Endothelial cell of umbilical vein (primary cell): Measurements from ENCODE around the gene PARD3B.

ENCODE experiments used
- EZH2 ChIP-seq: IDR thresholded peaks from 2 replicates; pipeline ENCODE4 v1.6.1; 2012; ENCODE audit warnings: borderline replicate concordance, low read depth, mild to moderate bottlenecking, moderate library complexity, low read length, inconsistent platforms; ENCODE audit not compliant: severe bottlenecking
- POLR2A ChIP-seq: IDR thresholded peaks from 2 replicates; pipeline ENCODE4 v1.6.1; 2012; ENCODE audit warnings: low read depth, mild to moderate bottlenecking, control low read depth, low read length
- POLR2AphosphoS5 ChIP-seq: IDR thresholded peaks from 2 replicates; pipeline ENCODE4 v1.6.1; 2012; ENCODE audit warnings: low read depth, mild to moderate bottlenecking, control low read depth, low read length, moderate library complexity; ENCODE audit not compliant: insufficient read depth
- TF ChIP-seq, protein P1 (sequence below), 2 donors: IDR thresholded peaks; 1 replicate in 1 of 2; 2 replicates in 1 of 2; pipeline ENCODE4 v1.5.1; 2011; ENCODE audit warnings: low read length in 2 of 2, mild to moderate bottlenecking in 2 of 2, moderate library complexity in 2 of 2, control low read depth in 1 of 2, inconsistent platforms in 1 of 2, low read depth in 1 of 2; ENCODE audit not compliant: insufficient read depth in 1 of 2; ENCODE audit errors: extremely low read depth in 1 of 2

DNA sequence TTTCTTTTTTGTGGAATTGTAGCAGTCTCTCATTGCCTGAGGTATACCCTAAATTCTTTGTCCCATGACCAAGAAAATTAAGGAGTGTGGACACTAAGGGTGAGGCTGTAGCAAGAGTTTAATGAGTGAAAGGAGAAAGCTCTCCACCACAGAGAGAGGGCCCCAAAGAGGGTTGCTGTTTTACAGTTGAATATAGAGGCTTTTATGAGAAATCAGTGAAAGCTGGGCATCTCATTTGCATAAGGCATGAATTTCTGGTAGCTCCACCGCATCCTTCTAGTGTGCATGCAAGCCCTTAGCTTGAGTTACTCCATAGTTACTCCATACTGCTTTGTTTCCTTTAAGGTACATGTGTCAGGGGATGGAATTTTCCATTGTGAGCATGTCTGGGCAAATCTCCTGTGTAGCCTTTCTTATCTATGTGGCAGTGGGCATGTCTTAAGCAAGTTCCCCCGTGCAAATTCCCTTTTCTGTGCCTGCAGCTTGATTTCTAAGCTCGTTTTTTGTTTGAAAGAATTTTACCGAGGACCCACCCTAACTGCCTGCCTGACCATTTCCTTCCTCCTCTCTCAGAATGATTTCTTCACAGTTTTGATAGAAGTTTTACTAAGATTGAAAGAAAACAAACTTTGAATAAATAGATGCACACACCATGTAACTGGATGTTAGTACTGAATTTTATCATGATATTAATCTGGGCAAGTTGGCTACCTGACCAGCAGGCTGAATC lies 218.9 kb downstream of the PARD3B start:
- no peak for TF ChIP-seq POLR2A
- no peak for TF ChIP-seq EZH2
- no peak for TF ChIP-seq POLR2AphosphoS5
- TF ChIP-seq, protein P1, sequence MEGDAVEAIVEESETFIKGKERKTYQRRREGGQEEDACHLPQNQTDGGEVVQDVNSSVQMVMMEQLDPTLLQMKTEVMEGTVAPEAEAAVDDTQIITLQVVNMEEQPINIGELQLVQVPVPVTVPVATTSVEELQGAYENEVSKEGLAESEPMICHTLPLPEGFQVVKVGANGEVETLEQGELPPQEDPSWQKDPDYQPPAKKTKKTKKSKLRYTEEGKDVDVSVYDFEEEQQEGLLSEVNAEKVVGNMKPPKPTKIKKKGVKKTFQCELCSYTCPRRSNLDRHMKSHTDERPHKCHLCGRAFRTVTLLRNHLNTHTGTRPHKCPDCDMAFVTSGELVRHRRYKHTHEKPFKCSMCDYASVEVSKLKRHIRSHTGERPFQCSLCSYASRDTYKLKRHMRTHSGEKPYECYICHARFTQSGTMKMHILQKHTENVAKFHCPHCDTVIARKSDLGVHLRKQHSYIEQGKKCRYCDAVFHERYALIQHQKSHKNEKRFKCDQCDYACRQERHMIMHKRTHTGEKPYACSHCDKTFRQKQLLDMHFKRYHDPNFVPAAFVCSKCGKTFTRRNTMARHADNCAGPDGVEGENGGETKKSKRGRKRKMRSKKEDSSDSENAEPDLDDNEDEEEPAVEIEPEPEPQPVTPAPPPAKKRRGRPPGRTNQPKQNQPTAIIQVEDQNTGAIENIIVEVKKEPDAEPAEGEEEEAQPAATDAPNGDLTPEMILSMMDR (IDR thresholded peaks at IDR 0.05; ENCODE audit: extremely low read depth in 1 of 2, insufficient read depth in 1 of 2, low read depth in 1 of 2, low read length in 2 of 2): no peak
